ENCODE results near the gene MN1. TPM values are rescaled to one million over a fixed set of nuclear protein-coding genes. Genes with fewer than 3 reads are reported as not detected.

MN1 gene
- total and polyA plus RNA-seq, 2 of the 8 experiments (the other 6 are each of a cell fraction or from before 2014, with no cell fraction given): 3.1 to 4.9 TPM

- TF ChIP-seq, protein P1, sequence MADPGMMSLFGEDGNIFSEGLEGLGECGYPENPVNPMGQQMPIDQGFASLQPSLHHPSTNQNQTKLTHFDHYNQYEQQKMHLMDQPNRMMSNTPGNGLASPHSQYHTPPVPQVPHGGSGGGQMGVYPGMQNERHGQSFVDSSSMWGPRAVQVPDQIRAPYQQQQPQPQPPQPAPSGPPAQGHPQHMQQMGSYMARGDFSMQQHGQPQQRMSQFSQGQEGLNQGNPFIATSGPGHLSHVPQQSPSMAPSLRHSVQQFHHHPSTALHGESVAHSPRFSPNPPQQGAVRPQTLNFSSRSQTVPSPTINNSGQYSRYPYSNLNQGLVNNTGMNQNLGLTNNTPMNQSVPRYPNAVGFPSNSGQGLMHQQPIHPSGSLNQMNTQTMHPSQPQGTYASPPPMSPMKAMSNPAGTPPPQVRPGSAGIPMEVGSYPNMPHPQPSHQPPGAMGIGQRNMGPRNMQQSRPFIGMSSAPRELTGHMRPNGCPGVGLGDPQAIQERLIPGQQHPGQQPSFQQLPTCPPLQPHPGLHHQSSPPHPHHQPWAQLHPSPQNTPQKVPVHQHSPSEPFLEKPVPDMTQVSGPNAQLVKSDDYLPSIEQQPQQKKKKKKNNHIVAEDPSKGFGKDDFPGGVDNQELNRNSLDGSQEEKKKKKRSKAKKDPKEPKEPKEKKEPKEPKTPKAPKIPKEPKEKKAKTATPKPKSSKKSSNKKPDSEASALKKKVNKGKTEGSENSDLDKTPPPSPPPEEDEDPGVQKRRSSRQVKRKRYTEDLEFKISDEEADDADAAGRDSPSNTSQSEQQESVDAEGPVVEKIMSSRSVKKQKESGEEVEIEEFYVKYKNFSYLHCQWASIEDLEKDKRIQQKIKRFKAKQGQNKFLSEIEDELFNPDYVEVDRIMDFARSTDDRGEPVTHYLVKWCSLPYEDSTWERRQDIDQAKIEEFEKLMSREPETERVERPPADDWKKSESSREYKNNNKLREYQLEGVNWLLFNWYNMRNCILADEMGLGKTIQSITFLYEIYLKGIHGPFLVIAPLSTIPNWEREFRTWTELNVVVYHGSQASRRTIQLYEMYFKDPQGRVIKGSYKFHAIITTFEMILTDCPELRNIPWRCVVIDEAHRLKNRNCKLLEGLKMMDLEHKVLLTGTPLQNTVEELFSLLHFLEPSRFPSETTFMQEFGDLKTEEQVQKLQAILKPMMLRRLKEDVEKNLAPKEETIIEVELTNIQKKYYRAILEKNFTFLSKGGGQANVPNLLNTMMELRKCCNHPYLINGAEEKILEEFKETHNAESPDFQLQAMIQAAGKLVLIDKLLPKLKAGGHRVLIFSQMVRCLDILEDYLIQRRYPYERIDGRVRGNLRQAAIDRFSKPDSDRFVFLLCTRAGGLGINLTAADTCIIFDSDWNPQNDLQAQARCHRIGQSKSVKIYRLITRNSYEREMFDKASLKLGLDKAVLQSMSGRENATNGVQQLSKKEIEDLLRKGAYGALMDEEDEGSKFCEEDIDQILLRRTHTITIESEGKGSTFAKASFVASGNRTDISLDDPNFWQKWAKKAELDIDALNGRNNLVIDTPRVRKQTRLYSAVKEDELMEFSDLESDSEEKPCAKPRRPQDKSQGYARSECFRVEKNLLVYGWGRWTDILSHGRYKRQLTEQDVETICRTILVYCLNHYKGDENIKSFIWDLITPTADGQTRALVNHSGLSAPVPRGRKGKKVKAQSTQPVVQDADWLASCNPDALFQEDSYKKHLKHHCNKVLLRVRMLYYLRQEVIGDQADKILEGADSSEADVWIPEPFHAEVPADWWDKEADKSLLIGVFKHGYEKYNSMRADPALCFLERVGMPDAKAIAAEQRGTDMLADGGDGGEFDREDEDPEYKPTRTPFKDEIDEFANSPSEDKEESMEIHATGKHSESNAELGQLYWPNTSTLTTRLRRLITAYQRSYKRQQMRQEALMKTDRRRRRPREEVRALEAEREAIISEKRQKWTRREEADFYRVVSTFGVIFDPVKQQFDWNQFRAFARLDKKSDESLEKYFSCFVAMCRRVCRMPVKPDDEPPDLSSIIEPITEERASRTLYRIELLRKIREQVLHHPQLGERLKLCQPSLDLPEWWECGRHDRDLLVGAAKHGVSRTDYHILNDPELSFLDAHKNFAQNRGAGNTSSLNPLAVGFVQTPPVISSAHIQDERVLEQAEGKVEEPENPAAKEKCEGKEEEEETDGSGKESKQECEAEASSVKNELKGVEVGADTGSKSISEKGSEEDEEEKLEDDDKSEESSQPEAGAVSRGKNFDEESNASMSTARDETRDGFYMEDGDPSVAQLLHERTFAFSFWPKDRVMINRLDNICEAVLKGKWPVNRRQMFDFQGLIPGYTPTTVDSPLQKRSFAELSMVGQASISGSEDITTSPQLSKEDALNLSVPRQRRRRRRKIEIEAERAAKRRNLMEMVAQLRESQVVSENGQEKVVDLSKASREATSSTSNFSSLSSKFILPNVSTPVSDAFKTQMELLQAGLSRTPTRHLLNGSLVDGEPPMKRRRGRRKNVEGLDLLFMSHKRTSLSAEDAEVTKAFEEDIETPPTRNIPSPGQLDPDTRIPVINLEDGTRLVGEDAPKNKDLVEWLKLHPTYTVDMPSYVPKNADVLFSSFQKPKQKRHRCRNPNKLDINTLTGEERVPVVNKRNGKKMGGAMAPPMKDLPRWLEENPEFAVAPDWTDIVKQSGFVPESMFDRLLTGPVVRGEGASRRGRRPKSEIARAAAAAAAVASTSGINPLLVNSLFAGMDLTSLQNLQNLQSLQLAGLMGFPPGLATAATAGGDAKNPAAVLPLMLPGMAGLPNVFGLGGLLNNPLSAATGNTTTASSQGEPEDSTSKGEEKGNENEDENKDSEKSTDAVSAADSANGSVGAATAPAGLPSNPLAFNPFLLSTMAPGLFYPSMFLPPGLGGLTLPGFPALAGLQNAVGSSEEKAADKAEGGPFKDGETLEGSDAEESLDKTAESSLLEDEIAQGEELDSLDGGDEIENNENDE (IDR thresholded peaks at IDR 0.05; ENCODE audit: insufficient replicate concordance, low read length): no peak
- TF ChIP-seq KDM1A (IDR thresholded peaks at IDR 0.05; ENCODE audit: borderline replicate concordance, low read length) (no peak), HDAC2 (IDR thresholded peaks at IDR 0.05; ENCODE audit: borderline replicate concordance in 1 of 2, low read depth in 2 of 2, low read length in 2 of 2) (0 out of 4 replicates have a peak, but pooled peaks of 1 of the 2 experiments have one; percentile 43), RAD21 (IDR thresholded peaks at IDR 0.05 in 1 of 2, conservative IDR thresholded peaks at IDR 0.05 in 1 of 2; ENCODE audit: low read depth in 2 of 2, low read length in 2 of 2) (no peak), RBBP5 (IDR thresholded peaks at IDR 0.05; ENCODE audit: borderline replicate concordance, low read depth, low read length) (no peak), TEAD4 (IDR thresholded peaks at IDR 0.05; ENCODE audit: low read depth, low read length) (no peak), EZH2 (IDR thresholded peaks at IDR 0.05; ENCODE audit: low read depth, low read length, severe bottlenecking) (no peak), CHD2 (IDR thresholded peaks at IDR 0.05; ENCODE audit: low read length) (no peak)
Measured at GRCh38 chr22:27800250-27801201, 1.0 kb downstream of the MN1 start (continued).
